Activated CD8-positive, alpha-beta T cell treated with anti-CD3 and anti-CD28 coated beads for 36 hours (primary cell): ENCODE data around the gene MEGF10. TPM values are rescaled to one million over a fixed set of nuclear protein-coding genes. Genes with fewer than 3 reads are reported as not detected.

Source experiments
- ATAC-seq: fragments of 200-7000 bp; cut with Tn5 transposase; one replicate; pipeline ENCODE4 v1.10.0; 2021; ENCODE audit warnings: mild to moderate bottlenecking, moderate library complexity
- CTCF ChIA-PET: fragments of 350-600 bp; sonication (Branson Sonifier 250); formaldehyde crosslinking; loops from one replicate; lab custom pipeline; 2021; ENCODE audit warnings: antibody characterized with exemption; lab: Charles Lee
- POLR2A ChIA-PET: fragments of 350-600 bp; sonication (Branson Sonifier 250); formaldehyde crosslinking; loops from one replicate; lab custom pipeline; 2021; ENCODE audit warnings: antibody characterized with exemption; lab: Charles Lee
- DNase-seq: peaks from one replicate; pipeline ENCODE4 v3.0.0-alpha.2; 2020
- H3K27ac Mint-ChIP-seq: one replicate; pipeline ENCODE4 v1.8.0; 2021; ENCODE audit warnings: mild to moderate bottlenecking, mixed read lengths
- H3K27me3 Mint-ChIP-seq: one replicate; pipeline ENCODE4 v1.8.0; 2021; ENCODE audit warnings: mixed read lengths
- H3K36me3 Mint-ChIP-seq: one replicate; pipeline ENCODE4 v1.8.0; 2021; ENCODE audit warnings: low read depth, mixed read lengths
- H3K4me1 Mint-ChIP-seq: one replicate; pipeline ENCODE4 v1.8.0; 2021; ENCODE audit warnings: low read depth, mixed read lengths
- H3K4me3 Mint-ChIP-seq: one replicate; pipeline ENCODE4 v1.8.0; 2021; ENCODE audit warnings: mild to moderate bottlenecking, moderate library complexity, mixed read lengths
- H3K9me3 Mint-ChIP-seq: one replicate; pipeline ENCODE4 v1.8.0; 2021; ENCODE audit warnings: mixed read lengths
- intact Hi-C: fragments of 100-400 bp; cut with micrococcal nuclease; formaldehyde crosslinking; loops from one replicate; pipeline ENCODE4 v1.10.0; 2022
- total RNA-seq, 2 experiments: library from RNA; stranded (reverse); gene quantifications; one replicate each; pipeline ENCODE4 v1.2.3, GENCODE V29; 2021
- TF ChIP-seq, protein P1 (sequence below): fragments of 200-600 bp; IDR thresholded peaks from one replicate; pipeline ENCODE4 v1.8.0; 2022; ENCODE audit warnings: antibody characterized with exemption, mild to moderate bottlenecking

Gene MEGF10
- total RNA-seq, 2 experiments from 2014 or later, result not detected

DNA sequence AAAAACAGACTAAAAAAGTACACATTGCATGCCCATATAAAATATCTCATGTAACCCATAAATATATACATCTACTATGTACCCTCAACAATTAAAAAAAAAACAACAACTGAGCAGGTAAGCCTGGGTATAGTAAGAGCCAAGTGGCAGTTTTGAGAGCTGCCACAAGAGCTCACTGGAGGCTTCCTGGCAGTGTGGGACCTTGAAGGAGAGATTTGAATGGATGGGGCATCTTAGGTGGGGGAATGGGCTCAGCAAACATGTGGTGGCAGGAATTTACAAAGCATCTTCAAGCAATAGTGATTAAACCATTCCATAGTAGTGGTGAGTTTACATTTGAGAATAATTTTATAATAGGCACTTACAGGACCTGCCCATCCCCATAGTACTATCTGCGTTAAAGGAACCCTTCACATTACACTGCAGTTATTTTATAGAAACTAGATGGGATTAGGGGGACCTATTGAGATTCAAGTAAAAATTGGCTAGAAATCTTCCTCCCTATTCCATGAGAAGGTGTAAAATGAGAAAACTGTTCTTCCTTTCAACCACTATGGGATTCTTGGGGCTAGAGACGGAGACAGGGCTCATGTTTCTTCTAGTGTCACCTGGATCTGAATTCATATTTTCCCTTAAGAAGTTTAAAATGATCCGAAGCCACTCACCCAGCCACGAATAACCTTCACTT, 6.9 kb downstream of the MEGF10 start:
- no peak for DNase-seq
- H3K4me1 Mint-ChIP-seq, result no peaks in the 10 kb centered on the region

DNA sequence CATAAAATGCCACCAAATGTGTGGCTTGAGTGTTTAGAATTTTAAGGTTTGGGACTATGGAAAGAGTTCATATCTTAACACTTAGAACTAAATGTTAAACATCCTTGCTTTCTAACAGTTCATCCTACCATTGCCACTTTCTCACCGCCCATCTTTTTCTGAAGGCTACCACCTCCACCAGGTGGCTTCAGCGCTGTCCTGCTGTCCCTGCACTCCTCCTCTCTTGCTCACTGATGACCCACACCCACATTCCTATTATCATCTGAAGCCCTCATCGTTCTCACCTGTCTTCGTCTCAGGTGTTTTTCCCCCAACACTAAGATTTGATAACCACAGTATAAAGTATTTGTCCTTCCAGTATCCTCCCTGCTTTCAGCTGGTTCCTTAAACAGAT, 7.4 kb downstream of the MEGF10 start:
- Mint-ChIP-seq H3K27ac (no peak overlapping the region), H3K27me3 (peaks cover 19% of the 10 kb centered on the region), H3K36me3 (no peaks in the 10 kb centered on the region), H3K4me3 (no peak overlapping the region), H3K4me1 (no peaks in the 10 kb centered on the region), H3K9me3 (no peaks in the 10 kb centered on the region)
- intact Hi-C loops, result no loop called here
- CTCF ChIA-PET, result no interaction called here
- no peak for DNase-seq
- ATAC-seq, result no peak
- TF ChIP-seq, protein P1, sequence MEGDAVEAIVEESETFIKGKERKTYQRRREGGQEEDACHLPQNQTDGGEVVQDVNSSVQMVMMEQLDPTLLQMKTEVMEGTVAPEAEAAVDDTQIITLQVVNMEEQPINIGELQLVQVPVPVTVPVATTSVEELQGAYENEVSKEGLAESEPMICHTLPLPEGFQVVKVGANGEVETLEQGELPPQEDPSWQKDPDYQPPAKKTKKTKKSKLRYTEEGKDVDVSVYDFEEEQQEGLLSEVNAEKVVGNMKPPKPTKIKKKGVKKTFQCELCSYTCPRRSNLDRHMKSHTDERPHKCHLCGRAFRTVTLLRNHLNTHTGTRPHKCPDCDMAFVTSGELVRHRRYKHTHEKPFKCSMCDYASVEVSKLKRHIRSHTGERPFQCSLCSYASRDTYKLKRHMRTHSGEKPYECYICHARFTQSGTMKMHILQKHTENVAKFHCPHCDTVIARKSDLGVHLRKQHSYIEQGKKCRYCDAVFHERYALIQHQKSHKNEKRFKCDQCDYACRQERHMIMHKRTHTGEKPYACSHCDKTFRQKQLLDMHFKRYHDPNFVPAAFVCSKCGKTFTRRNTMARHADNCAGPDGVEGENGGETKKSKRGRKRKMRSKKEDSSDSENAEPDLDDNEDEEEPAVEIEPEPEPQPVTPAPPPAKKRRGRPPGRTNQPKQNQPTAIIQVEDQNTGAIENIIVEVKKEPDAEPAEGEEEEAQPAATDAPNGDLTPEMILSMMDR, result no peak
- POLR2A ChIA-PET, result no interaction called here

More for the DNA sequence above, 6.9 kb downstream of the MEGF10 start:
- Mint-ChIP-seq H3K9me3 (no peaks in the 10 kb centered on the region), H3K27me3 (peaks cover 17% of the 10 kb centered on the region), H3K36me3 (no peaks in the 10 kb centered on the region), H3K4me3 (no peak overlapping the region), H3K27ac (no peak overlapping the region)
- POLR2A ChIA-PET, result no interaction called here
- no peak for ATAC-seq
- intact Hi-C loops, result no loop called here
- TF ChIP-seq, protein P1, result no peak
- CTCF ChIA-PET, result no interaction called here

GRCh38 chr5:127298656-127299055, 8.1 kb downstream of the MEGF10 start:
- H3K4me1 Mint-ChIP-seq, result no peaks in the 10 kb centered on the region
- no peaks in the 10 kb centered on the region for H3K36me3 Mint-ChIP-seq
- H3K27me3 Mint-ChIP-seq, result peaks cover 13% of the 10 kb centered on the region
- no peak overlapping the region for H3K4me3 Mint-ChIP-seq
- no peaks in the 10 kb centered on the region for H3K9me3 Mint-ChIP-seq
- TF ChIP-seq, protein P1, result no peak
- DNase-seq (no peak), ATAC-seq (no peak)
- ChIA-PET POLR2A (no interaction called here), CTCF (no interaction called here)
- no peak overlapping the region for H3K27ac Mint-ChIP-seq
- intact Hi-C loops, result no loop called here

DNA sequence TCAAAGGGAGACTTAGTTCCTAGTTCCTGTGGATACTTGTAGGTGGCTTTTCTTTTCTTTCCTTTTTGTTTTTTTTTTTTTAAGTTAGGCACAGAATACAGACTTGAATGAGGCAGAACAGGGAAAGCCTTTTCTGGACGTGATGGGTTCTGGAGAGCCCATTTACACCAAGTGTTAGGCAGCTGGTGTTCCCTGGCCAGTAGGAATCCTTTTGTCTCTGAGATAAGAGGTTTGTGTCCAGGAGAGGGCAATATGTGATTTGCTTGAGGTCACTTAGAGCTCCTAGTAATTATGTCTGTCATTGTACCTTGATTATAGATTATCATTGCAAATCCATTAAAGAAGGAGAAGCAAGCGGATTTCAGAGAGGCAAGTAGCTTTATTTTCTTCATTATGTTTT, 9.1 kb downstream of the MEGF10 start:
- ChIA-PET POLR2A (no interaction called here), CTCF (interaction anchor here (1.3 kb wide), 1 partner anchor 14 kb away, joined by 3 read pairs; no protein-coding TSS in a partner anchor)
- ATAC-seq, result no peak
- H3K36me3 Mint-ChIP-seq, result no peaks in the 10 kb centered on the region
- no peak overlapping the region for H3K4me3 Mint-ChIP-seq
- peaks cover 9% of the 10 kb centered on the region for H3K27me3 Mint-ChIP-seq
- H3K9me3 Mint-ChIP-seq, result no peaks in the 10 kb centered on the region
- intact Hi-C loops, result no loop called here
- DNase-seq, result no peak
- H3K27ac Mint-ChIP-seq, result no peak overlapping the region
- TF ChIP-seq, protein P1, result no peak
- H3K4me1 Mint-ChIP-seq, result no peaks in the 10 kb centered on the region

DNA sequence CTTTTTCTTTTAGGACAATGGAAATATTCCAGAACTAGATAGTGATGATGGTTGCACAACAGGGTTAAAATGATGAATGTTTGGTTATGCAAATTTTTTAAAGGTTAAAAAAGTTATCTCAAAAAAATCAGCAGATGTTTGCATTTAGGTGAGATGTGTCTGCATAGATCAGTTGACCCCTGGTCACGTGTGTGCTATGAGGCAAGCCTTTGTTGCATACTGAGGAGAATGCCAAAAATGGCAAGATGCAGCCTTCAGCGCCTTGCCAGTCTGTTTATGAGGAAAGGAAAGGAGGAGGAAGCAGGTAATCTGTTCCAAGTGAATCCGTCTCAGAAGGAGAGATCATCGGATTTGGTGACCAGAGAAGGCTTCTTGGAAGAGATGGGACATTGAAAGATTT, 11.9 kb downstream of the MEGF10 start:
- no peak for DNase-seq
- Mint-ChIP-seq H3K4me3 (no peak overlapping the region), H3K27me3 (peaks cover 7% of the 10 kb centered on the region), H3K4me1 (no peaks in the 10 kb centered on the region), H3K27ac (no peak overlapping the region), H3K36me3 (no peaks in the 10 kb centered on the region), H3K9me3 (no peaks in the 10 kb centered on the region)
- TF ChIP-seq, protein P1, result no peak
- ChIA-PET POLR2A (no interaction called here), CTCF (no interaction called here)
- intact Hi-C loops, result no loop called here
- ATAC-seq, result no peak
